Suprapubic skin (tissue), 4 donors: Measurements from ENCODE around the gene LDLR. TPM values are rescaled to one million over a fixed set of nuclear protein-coding genes. Genes with fewer than 3 reads are reported as not detected.

Experiments used
- DNase-seq, 2 donors: peaks; one replicate each; pipeline ENCODE4 v3.0.0-alpha.2; 2019; ENCODE audit warnings: low spot score in 2 of 2
- H3K27ac ChIP-seq: fragments of 200-600 bp; sonication (generic); one replicate; pipeline ENCODE4 v1.5.1; 2019
- H3K27me3 ChIP-seq: fragments of 200-600 bp; sonication (generic); one replicate; pipeline ENCODE4 v1.5.1; 2019
- H3K36me3 ChIP-seq: fragments of 200-600 bp; sonication (generic); one replicate; pipeline ENCODE4 v1.5.1; 2019
- H3K4me1 ChIP-seq: fragments of 200-600 bp; sonication (generic); one replicate; pipeline ENCODE4 v1.5.1; 2019
- H3K4me3 ChIP-seq: fragments of 200-600 bp; sonication (generic); one replicate; pipeline ENCODE4 v1.5.1; 2019; ENCODE audit warnings: mild to moderate bottlenecking
- H3K9me3 ChIP-seq: fragments of 200-600 bp; sonication (generic); one replicate; pipeline ENCODE4 v1.5.1; 2019
- CTCF ChIP-seq, 2 donors: fragments of 200-600 bp in 1 of 2; fragments of 450-650 bp in 1 of 2; sonication (generic) in 1 of 2; IDR thresholded peaks; one replicate each; pipeline ENCODE4 v1.5.1; 2016 to 2019; ENCODE audit warnings: antibody characterized with exemption in 2 of 2, mild to moderate bottlenecking in 1 of 2, moderate library complexity in 1 of 2
- EP300 ChIP-seq: sonication (generic); formaldehyde crosslinking; IDR thresholded peaks from one replicate; pipeline ENCODE4 v1.6.1; 2017; ENCODE audit warnings: antibody characterized with exemption
- POLR2A ChIP-seq, 2 donors: fragments of 450-650 bp; IDR thresholded peaks; one replicate each; pipeline ENCODE4 v1.6.1; 2017; ENCODE audit warnings: antibody characterized with exemption in 2 of 2, mild to moderate bottlenecking in 2 of 2, moderate library complexity in 2 of 2
- POLR2AphosphoS5 ChIP-seq, 3 donors: sonication (generic); formaldehyde crosslinking; IDR thresholded peaks; one replicate each; pipeline ENCODE4 v1.6.1; 2017; ENCODE audit warnings: antibody characterized with exemption in 3 of 3
- WGBS: methylation state at CpG from one replicate; pipeline ENCODE4 v1.1.5; 2018; 5-methylcytosine and 5-hydroxymethylcytosine counted together
- total RNA-seq, 4 donors: library from RNA; depleted of rRNA; stranded (reverse); fragments of >200 nt; gene quantifications; one replicate each; pipeline ENCODE4 v1.1.0, GENCODE V29; 2016

The LDLR gene
- total RNA-seq, 4 donors from 2014 or later: 48.1 to 174 (median 119) TPM

DNA sequence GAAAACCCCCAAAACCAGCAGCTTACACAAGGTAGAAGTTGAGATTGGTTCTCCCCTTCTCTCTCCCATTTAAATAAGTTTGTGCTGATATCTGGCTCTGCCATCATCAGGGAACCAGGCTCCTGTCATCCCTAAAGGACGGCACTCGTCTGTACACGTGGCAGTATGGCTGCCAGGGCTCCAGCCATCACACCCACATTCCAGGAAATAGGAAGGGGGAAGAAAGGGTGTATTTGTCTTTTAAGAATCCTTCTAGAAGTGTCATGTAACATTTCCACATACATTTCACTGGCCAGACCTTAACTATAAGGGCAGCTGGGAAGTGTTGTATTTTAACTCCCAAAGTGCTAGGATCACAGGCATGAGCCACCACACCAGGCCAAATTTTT is 56.3 kb downstream of the LDLR start:
- 93% methylated on average over 3 of the region's 3 CpGs for WGBS

DNA sequence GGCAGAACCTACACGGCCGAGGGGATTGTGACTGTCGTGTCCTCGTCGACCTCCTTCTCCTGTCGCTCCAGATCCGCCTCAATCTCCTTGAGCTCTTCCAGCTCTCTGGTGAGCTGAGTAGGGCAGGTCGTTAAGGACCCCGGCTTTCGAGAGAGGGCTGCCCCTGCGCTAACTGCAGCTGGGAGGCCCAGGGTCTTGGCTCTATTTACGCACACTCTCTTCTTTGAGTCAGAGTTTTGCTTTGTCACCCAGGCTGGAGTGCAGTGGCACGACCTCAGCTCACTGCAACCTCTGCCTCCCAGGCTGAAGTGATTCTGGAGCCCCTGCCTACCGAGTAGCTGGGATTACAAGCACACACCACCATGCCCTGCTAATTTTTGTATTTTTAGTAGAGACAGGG is 58.7 kb downstream of the LDLR start:
- TF ChIP-seq POLR2A (IDR thresholded peaks at IDR 0.05) (no peak), EP300 (no peak), CTCF (IDR thresholded peaks at IDR 0.05) (no peak), POLR2AphosphoS5 (IDR thresholded peaks at IDR 0.05) (no peak)
- Histone ChIP-seq H3K27me3 (no peaks in the 10 kb centered on the region), H3K9me3 (no peaks in the 10 kb centered on the region), H3K4me1 (peaks cover 32% of the 10 kb centered on the region), H3K4me3 (no peak overlapping the region), H3K27ac (no peak overlapping the region), H3K36me3 (no peaks in the 10 kb centered on the region)
- WGBS: 75% methylated on average over 14 of the region's 14 CpGs
- DNase-seq: no peak

More for the DNA sequence above, 56.3 kb downstream of the LDLR start:
- H3K4me3 ChIP-seq: no peak overlapping the region
- H3K27me3 ChIP-seq: no peaks in the 10 kb centered on the region
- TF ChIP-seq EP300 (no peak), POLR2A (IDR thresholded peaks at IDR 0.05) (no peak), CTCF (IDR thresholded peaks at IDR 0.05) (no peak), POLR2AphosphoS5 (IDR thresholded peaks at IDR 0.05) (no peak)
- H3K27ac ChIP-seq: no peak overlapping the region
- no peaks in the 10 kb centered on the region for H3K36me3 ChIP-seq
- H3K9me3 ChIP-seq: no peaks in the 10 kb centered on the region
- DNase-seq: no peak
- peaks cover 26% of the 10 kb centered on the region for H3K4me1 ChIP-seq

DNA sequence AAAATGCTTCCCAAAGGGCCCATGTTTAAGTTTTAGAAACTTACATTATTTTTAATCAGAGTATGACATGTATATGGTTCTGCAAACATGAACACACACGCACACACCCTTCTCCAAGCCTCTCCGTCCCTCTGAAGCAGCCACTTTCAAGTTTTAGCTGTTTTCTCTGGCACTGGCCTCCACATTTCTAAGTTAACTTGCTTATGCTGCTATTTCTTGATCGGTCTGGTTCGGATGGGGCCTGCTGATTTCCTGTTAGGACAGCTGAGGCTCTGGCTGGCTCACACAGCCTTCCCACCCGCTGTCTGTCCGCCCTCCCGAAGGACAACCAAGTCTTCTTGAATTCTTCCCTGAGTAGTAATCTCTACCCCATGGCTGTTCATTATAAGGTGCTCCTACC is 61.9 kb downstream of the LDLR start:
- Histone ChIP-seq H3K27ac (peak overlapping the region; percentile 70), H3K9me3 (no peaks in the 10 kb centered on the region), H3K4me1 (peaks cover 41% of the 10 kb centered on the region), H3K27me3 (no peaks in the 10 kb centered on the region), H3K4me3 (no peak overlapping the region), H3K36me3 (no peaks in the 10 kb centered on the region)
- 41% methylated on average over 7 of the region's 7 CpGs for WGBS
- DNase-seq: no peak
- TF ChIP-seq EP300 (no peak), POLR2A (IDR thresholded peaks at IDR 0.05) (no peak), POLR2AphosphoS5 (IDR thresholded peaks at IDR 0.05) (no peak), CTCF (IDR thresholded peaks at IDR 0.05) (no peak)

- 44% methylated on average over 11 of the region's 11 CpGs for WGBS
- peak in 1 of 2 donors; percentile 88 for DNase-seq
- no peaks in the 10 kb centered on the region for H3K36me3 ChIP-seq
- peak overlapping the region; percentile 70 for H3K27ac ChIP-seq
- TF ChIP-seq EP300 (peak; percentile 34), POLR2A (IDR thresholded peaks at IDR 0.05) (no peak), CTCF (IDR thresholded peaks at IDR 0.05) (no peak), POLR2AphosphoS5 (IDR thresholded peaks at IDR 0.05) (peak in 2 of 3 donors; percentile 32 to 47)
- H3K4me1 ChIP-seq: peaks cover 43% of the 10 kb centered on the region
- no peak overlapping the region for H3K4me3 ChIP-seq
- no peaks in the 10 kb centered on the region for H3K9me3 ChIP-seq
- no peaks in the 10 kb centered on the region for H3K27me3 ChIP-seq
Observed at GRCh38 chr19:11152318-11153062, 63.2 kb downstream of the LDLR start.

GRCh38 chr19:11154683-11155047 is 65.4 kb downstream of the LDLR start:
- no peaks in the 10 kb centered on the region for H3K36me3 ChIP-seq
- H3K9me3 ChIP-seq: no peaks in the 10 kb centered on the region
- H3K4me3 ChIP-seq: no peak overlapping the region
- no peak overlapping the region for H3K27ac ChIP-seq
- no peak for DNase-seq
- 51% methylated on average over 6 of the region's 6 CpGs for WGBS
- peaks cover 44% of the 10 kb centered on the region for H3K4me1 ChIP-seq
- no peaks in the 10 kb centered on the region for H3K27me3 ChIP-seq
- TF ChIP-seq POLR2A (IDR thresholded peaks at IDR 0.05): no peak
- no peak for TF ChIP-seq CTCF (IDR thresholded peaks at IDR 0.05)
- no peak for TF ChIP-seq EP300
- TF ChIP-seq POLR2AphosphoS5 (IDR thresholded peaks at IDR 0.05): no peak
